A673 (cell line): Measurements from ENCODE around the gene CCDC69.

Source experiments
- EZH2 ChIP-seq: fragments of 200-600 bp; sonication (generic); IDR thresholded peaks from 2 replicates; pipeline ENCODE4 v1.6.1; 2017; ENCODE audit warnings: borderline replicate concordance, low read depth, mild to moderate bottlenecking, mixed read lengths, antibody characterized with exemption, low read length; ENCODE audit not compliant: poor library complexity, severe bottlenecking
- TF ChIP-seq, protein P1 (sequence below): fragments of 300-800, 200-600 bp; sonication (generic); conservative IDR thresholded peaks from 2 replicates; pipeline ENCODE4 v1.5.1; 2017; ENCODE audit warnings: low read depth, mild to moderate bottlenecking, antibody characterized with exemption, low read length, moderate library complexity, mixed read lengths

DNA sequence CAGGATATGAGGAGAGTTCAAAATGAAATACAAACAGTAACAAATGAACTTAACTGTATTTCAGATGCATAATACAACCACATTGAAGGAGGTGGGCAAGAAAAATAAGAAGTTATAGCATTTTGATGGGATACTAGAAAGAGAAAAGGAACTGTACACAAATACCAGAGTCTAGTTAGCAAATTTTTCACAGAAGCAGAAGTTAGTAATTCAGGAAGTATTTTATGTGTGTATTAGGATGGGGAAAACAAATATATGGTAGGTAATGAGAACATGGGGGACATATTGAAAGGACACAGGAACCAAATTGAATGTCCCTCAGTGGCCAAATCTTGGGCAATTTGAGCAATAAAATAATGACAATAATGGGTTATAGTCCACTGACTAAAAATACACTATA is 47.4 kb upstream of the CCDC69 start:
- TF ChIP-seq, protein P1, sequence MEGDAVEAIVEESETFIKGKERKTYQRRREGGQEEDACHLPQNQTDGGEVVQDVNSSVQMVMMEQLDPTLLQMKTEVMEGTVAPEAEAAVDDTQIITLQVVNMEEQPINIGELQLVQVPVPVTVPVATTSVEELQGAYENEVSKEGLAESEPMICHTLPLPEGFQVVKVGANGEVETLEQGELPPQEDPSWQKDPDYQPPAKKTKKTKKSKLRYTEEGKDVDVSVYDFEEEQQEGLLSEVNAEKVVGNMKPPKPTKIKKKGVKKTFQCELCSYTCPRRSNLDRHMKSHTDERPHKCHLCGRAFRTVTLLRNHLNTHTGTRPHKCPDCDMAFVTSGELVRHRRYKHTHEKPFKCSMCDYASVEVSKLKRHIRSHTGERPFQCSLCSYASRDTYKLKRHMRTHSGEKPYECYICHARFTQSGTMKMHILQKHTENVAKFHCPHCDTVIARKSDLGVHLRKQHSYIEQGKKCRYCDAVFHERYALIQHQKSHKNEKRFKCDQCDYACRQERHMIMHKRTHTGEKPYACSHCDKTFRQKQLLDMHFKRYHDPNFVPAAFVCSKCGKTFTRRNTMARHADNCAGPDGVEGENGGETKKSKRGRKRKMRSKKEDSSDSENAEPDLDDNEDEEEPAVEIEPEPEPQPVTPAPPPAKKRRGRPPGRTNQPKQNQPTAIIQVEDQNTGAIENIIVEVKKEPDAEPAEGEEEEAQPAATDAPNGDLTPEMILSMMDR, result no peak
- TF ChIP-seq EZH2, result no peak
